ENCODE measurements around the gene IPO5.
"Not testable (repeated sequence)": the region's sequence is repeated elsewhere in the genome, so short reads cannot be mapped to it uniquely, and the experiment has no call there.

The IPO5 gene

DNA sequence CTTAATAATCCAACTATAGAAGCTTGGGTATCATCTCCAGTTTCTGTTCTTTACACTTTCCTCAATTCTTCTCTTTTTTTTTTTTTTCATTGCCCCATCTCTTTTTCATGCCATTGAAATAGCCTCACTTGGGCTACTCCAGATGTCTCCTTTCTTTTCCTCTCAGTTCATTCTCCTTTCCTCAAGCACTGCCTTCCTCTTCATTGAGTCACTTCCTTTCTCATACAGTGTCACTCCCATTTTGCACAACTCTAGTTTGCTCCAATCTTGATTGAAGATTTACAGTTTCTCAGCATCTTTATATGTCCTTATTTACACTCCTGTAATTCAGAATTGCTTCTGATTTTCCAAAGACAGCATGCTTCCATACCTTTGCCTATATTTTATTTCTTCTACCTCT lies 61.3 kb downstream of the IPO5 start:
- no peak for DNase-seq (ENCODE audit: low read depth)

DNA sequence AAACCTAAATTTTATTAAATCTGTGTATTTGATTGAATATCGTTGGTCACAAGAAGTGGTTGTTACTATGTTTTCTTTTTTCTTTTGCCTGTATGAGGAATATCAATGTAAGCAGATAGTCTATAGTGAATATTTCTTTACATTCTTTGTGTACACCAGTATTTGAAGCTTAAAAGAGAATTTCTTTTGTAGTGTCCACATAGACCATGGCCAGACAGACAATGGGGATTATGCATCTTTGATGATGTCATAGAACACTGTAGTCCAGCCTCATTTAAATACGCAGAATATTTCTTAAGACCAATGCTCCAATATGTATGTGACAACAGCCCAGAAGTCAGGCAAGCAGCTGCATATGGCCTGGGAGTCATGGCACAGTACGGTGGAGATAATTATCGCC lies 64.8 kb downstream of the IPO5 start:
- no peak for DNase-seq (ENCODE audit: low read depth)

DNA sequence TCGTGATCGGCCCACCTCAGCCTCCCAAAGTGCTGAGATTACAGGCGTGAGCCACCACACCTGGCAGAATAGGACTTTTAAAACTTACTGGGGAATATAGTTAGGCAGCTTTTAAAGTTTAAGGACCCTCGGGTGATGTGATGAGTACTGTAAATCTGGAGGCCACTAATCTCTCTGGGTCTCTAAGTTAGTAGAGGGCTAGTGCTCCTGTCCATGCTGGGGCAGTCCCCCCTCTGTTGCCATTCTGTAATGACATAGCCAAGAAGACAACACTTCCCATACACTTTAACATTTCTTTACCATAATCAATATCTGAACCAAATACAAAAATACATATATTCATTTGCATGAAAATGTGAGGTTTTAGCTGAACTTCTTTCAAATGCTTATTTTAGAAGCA lies 65.7 kb downstream of the IPO5 start:
- DNase-seq (ENCODE audit: low read depth): no peak

DNA sequence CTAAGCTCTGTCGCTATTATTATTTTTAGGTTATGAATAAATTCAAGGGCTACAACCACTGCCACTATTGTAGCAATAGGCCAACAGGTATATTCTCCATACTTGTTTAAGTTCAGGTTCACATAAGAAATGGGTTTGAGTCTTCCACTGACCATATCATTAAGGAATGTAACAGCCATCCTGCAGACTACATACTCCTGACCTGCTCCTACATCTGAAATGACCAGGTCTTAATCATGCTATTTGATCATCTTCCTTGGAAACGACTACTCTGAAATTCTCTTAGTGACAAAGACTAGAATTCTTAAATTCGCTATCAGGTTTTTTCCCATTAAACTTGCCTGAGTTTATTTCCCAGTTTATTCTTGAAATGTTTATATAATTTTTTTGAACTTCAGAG lies 66.8 kb downstream of the IPO5 start:
- DNase-seq (ENCODE audit: low read depth): no peak

DNA sequence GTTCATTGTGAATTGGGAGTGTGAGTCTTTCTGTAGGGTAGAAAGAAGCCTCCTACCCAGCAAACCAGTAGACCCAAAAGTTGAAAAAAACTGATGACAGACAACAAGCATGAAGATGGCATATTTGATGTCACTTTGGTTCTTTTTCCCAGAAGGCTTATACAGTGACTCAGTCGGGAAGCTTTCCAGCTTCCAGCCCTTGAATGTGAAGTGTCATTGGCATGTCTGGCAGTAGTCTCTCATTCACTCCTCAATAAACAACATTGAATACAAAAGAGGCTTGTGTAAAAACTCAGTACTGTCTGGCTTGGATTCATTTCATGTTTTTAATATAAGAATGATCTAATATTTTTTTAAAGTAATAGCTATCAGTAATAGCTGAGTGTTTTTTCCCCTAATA lies 68.7 kb downstream of the IPO5 start:
- no peak for DNase-seq (ENCODE audit: low read depth)

DNA sequence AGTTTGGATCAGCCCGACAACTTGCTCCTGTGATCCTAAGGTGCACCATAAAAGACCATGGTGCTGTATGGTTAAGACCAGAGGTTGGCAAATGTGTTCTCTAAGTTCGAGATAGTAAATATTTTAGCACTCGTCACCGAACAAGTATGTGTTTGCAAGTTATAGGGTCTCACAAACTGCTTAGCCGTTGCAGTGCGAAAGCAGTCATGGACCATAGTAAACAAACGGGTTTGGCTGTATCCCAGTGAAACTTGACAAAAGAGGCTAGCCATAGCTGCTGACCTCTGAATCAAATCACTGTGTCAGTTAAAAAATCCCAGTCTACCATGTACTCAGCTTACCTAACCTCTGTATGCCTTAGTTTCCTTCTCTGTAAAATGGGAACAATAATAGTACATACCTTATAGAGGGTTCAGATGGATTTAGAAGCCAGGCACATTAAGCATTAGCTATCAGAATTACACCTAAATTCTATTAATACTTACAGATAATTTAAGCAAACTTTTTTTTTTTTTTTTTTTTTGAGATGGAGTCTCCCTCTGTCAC lies 72.1 kb downstream of the IPO5 start:
- no peak for DNase-seq (ENCODE audit: low read depth)

DNA sequence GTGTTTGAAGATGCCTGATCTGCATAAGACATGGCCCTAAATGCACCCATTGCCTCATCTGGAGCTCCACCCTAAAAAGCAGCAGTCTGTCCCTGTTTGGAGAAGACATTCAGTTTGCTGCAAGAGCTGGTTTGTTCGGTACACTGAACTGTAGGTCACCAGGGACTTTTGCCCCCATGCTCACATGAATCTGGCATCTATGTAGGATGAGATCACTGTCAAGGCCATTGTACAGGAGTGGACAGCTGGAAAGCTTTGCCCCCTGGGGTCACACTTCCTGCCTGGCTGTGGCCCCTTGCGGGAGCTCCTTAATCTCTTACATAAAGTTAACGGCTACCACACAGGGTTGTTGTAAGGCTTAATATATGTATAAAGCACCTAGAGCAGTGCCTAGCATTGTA lies 73.0 kb downstream of the IPO5 start:
- DNase-seq (ENCODE audit: low read depth): no peak

DNA sequence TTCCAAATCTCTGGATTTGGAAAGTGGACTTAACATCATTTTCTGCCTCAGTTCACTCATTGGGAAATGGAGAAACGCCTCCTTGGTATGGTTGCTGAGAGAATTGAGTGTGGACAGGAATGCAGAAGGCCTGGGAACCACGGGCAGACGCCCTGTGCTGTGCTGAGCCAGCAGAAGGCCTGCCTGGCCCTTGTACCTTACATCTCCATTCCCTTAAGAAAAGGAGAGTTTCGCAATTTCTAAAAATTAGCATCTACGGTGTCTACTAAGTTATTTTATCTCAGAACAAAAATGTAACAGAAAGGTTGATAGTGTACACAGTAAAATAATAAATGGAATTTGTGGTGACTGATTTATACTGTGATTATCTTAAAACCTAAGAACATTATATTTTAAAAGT lies 78.7 kb downstream of the IPO5 start:
- no peak for DNase-seq (ENCODE audit: low read depth)

DNA sequence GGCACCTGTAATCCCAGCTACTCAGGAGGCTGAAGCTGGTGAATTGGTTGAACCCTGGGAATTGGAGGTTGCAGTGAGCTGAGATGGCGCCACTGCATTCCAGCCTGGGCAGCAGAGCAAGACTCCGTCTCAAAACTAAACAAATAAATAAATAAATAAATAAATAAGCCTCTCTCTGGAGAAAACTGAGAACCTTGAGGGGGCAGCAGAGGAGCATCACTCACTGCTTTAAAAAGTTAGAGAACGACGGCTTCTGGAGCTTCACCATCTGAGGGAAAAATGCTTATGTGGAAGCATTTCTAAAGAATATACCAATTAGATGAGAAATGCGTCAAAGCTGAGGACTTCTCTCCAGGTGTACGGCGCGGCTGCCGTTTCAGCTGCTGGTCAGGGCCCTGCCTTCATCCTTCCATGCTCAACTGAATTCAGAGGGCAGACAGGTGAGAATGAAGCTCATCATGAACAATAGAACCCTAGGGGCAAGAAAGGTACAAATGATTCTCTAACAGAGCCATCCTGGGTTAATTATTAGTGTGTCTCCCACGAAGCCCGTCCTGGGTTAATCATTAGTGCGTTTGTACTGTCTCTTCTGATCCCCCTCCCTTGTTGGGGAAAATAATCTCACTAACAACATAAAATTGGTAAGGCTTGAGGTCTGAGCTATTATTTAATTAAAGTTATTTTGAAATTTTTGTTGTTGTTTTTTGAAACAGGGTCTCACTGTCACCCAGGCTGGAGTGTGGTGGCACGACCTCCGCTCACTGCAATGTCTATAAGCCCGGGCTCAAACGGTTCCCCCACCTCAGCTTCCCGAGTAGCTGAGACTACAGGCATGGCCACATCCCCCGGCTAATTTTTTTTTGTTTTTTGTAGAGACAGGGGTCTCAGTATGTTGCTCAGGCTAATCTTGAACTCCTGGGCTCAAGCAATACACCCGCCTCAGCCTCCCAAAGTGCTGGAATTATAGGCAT lies 80.1 kb downstream of the IPO5 start:
- no peak for DNase-seq (ENCODE audit: low read depth)

DNA sequence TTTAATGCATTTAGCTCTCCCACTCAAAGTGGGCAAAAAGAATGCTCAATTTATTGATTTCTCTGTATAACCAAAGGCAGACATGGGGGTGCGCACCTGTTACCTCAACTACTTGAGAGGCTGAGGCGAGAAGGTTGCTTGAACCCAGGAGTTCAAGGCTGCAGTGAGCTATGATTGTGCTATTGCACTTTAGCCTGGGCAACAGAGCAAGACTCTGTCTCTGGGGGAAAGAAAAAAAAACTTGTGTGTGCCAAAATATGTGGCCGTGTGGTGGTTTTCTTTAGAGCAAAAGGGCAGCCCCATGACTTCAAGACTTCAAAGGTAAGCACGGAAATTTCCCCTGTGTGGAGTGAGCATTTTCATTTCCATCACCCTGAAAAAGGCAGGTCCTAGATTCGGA lies 81.9 kb downstream of the IPO5 start:
- DNase-seq (ENCODE audit: low read depth): no peak

DNA sequence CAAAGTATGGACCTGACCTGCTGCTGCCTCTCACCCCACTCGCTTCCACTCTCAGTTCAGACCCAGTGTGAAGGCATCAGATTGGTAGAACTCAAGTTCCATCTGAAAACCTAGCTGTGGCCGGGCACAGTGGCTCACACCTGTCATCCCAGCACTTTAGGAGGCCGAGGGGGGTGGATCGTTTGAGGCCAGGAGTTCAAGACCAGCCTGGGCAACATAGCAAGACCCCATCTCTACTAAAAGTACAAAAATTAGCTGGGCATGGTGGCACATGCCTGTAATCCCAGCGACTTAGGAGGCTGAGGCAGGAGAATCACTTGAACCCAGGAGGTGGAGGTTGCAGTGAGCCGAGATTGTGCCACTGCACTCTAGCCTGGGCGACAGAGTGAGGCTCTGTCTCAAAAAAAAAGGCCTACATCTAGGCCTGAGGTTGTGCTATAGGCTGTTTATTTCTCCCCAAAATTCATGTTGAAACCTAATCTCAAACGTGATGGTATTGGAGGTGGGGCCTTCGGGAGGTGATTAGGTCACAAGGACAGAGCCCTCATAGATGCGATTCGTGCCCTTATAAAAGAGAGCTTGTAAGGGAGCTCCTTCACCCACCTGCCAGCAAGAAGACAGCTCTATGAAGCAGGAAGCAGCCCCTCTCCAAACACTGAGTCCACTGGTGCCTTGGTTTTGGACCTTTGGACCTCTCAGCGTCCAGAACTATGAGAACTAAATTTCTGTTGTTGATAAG lies 83.3 kb downstream of the IPO5 start:
- DNase-seq (ENCODE audit: low read depth): not testable (repeated sequence)

DNA sequence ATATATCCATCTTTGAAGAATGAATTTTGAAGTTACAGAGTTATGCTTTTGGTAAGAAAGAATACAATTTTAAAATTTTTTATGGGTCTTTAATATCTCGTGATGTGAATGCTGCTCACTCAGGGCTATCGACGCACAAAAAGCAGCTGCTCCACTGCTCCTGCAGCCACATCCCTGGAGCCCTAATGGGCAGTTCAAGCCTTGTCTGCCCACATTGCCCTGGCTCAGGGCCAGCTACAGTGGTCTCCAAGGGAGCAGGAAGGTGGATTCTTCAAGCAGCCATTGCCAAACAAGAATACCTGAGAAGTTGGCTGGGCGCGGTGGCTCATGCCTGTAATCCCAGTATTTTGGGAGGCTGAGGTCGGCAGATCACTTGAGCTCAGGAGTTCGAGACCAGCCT lies 85.8 kb downstream of the IPO5 start:
- DNase-seq (ENCODE audit: low read depth): no peak

DNA sequence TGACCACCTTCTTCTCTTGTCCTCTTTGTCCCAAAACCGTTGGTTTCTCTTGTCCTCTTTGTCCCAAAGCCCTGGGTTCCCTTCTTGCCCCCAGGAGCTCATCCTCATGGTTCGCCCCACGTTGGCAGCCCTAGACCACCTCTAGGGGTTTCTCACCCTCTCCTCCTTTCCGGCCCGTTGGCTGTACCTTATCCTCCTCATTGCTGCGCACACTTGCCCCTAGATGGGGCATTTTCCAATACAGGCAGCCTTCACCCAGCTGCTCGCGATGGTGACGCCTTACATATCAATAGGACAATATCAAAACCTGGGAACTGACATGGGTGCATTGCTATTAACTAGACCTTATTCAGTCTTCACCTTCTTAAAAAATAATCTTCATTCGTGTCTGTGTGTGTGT lies 86.5 kb downstream of the IPO5 start:
- no peak for DNase-seq (ENCODE audit: low read depth)

DNA sequence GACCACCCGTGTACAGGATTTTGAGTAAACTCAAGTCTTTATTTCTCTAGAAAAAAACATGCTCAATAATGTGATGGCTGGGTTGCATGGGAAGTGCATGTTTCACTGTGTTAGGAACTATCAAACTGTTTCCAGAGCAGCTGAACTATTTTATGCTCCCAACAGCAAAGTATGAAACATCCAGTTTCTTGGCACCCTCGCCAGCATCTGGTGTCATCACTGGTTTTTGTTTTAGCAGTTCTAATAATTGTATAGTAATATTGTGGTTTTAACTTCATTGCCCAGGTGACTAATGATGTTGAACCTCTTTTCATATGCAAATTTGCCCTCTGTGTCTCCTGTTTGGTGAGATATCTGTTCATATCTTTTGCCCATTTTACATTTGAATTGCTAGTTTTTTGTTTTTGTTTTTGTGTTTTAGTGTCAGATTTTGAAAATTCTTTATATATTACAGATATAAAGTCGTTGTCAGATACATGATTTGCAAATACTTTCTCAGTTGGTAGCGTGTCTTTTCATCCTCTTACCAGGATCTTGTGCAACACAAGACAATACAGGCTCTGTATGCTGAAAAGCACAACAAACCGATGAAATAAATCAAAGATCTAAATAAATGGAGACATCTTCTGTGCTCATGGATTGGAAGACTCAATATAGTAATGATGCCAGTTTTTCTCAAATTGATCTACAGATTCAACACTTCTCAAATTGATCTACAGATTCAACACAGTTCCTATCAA lies 87.8 kb downstream of the IPO5 start:
- no peak for DNase-seq (ENCODE audit: low read depth)

DNA sequence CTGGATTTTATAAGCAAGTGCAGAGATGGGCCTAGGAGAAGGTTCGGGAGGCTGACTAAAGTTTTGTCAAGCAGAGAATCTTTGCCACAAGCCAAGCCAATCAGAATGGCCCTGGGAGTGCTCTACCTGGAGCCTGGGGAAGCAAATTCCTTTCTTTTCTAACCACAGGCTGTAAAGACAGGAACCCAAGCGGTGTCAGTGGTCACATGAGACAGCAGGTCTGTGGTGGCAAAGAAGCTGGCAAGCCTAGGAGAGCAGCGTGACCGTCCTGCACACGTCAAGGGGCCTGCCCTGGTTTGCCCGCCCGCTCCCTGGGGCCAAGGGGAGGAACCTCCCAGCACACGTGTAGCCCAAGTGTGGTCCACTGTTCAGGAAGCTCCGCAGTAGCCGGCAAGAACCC lies 90.8 kb downstream of the IPO5 start:
- DNase-seq (ENCODE audit: low read depth): no peak

DNA sequence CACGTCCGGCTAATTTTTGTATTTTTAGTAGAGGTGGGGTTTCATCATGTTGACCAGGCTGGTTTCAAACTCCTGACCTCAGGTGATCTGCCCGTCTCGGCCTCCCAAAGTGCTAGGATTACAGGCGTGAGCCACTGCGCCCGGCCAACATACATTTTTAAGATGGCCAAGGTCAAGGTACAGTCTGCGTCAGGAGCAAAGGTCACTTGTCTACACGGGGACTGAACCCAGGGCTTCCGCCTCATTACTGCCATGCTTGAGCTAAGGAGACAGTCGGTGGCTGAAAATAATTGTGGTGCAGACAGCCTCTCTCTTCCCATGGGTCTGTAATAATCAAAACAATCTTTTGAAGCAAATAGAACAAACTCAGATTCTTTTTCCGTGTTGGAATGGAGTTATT lies 94.3 kb downstream of the IPO5 start:
- DNase-seq (ENCODE audit: low read depth): not testable (repeated sequence)

DNA sequence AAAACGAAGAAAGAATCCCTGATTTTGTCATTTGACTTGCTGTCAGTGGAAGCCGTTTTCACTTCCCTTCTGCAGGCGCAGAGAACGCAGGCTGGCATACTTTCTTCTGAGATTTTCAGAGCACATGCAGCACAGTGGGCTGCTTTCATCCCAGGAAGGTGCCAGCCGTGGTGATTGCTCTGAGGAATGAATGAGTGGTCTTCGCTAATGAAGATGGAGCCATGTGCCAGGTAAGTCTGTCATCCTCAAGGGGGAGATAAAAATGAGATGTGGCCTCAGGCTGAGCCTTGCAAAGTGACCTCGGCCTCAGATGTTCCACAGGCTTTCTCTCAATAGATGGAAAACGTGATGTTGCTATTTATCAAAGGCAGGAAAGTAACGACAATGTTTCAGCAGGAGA lies 94.8 kb downstream of the IPO5 start:
- DNase-seq (ENCODE audit: low read depth): no peak

DNA sequence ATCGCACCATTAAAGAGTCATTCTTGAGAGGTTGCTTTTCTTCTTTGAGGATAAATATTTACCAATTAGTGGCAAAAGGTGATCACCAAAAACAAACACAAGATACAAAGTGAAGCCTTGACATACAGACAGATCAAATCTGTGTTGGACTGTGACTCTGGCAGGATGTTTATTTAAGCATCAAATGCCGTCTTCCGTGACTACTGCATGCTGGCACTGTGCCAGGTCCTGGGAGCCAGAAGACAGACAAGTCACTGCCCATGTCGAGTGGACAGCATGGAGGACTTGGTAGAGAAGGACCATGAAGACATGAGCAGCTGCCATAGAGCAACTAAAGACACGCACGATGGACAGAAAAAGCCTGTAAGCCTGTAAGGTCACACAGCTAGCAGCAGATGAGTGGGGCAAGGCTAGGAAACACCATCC lies 96.6 kb downstream of the IPO5 start:
- no peak for DNase-seq (ENCODE audit: low read depth)

DNA sequence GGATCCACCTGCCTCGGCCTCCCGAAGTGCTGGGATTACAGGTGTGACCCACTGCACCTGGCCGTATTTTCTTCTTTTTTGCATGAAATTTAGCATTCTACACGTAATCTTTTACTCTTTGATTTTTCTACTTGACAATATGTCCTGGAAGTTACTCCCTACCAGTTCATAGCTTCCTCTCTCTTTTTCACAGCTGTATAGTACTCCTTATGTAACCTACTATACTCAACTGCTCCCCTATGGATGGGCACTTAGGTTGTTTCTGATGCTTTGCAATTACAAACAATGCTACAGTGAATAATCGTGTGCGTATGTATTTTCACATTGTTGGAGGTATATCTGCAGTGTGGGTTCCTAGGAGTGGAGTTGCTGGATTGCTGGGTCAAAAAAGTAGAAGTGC lies 98.9 kb downstream of the IPO5 start:
- no peak for DNase-seq (ENCODE audit: low read depth)

DNA sequence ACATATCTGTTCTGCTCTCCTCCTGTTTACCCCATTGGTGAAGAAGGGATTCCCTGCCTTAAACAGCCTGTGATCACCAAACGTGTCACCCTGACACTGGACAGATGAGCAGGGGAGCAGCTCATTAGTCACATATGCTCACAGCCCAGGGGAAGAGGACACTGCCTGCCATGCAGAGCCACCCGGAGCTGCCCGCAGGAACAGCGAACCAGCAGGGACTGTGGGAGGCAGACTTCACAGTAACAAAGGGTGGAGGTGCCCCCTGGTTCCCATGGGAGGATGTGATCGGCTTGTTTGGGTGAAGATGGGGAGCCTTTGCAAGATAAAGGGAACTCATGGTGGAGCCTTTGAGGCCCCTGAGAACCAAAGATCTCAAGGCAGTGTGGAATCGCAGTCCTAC lies 100.8 kb downstream of the IPO5 start:
- DNase-seq (ENCODE audit: low read depth): no peak

DNA sequence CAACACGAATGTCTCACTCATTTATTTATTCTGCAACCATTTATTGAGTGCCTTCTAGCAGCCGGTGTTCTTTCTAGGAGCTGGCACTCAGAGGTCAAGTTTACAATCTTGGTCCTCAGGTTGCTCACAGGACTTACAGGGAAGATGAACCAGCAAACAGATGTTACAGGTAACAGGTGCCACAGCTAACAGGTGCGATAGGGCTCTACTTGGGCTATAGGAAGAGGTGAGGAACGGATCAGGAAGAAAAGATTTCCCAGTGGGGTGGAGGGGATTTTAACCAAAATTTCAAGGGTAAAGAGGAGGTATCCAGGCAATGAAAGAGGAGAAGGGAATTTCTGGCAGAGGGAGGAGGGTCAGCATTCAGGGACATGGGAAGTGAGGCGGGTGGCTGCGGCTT lies 102.1 kb downstream of the IPO5 start:
- no peak for DNase-seq (ENCODE audit: low read depth)

DNA sequence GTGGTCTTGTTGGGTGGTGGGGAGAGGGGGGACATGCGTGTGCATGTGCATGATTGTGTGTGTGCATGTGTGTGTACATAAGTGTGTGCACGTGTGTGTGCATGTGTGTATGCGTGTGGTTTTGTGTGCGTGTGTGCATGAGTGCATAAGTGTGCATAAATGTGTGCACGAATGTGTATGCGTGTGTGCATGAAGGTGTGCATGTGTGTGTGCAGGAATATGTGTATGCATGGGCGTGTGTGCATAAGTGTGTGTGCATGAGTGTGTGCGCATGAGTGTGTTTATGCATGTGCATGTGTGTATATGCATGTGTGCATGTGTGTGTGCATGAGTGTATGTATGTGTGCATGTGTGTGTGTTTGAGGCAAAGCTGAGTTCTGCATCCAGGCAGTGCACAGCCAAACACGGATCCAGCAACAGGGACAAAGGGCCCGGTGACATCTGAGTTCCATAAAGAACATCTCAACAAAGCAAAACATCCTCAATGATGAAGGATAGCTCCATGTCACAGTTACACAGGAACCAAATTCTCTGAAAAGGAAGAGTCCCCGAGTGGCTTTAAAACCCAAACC lies 103.5 kb downstream of the IPO5 start:
- no peak for DNase-seq (ENCODE audit: low read depth)

Data from stimulated activated CD8-positive, alpha-beta memory T cell treated with anti-CD3 and anti-CD28 coated beads, Interleukin-7, amount 100 ng/mL, for 24 hours (primary cell).